Neural progenitor cell (in vitro differentiated cells): ENCODE results near the gene HBS1L.

Source experiments
- CTCF ChIP-seq: fragments of 200-600 bp; sonication (generic); IDR thresholded peaks from 2 replicates; pipeline ENCODE4 v1.5.1; 2017; ENCODE audit warnings: antibody characterized with exemption, mild to moderate bottlenecking
- EZH2 ChIP-seq: fragments of 200-600 bp; sonication (generic); IDR thresholded peaks from 2 replicates; pipeline ENCODE4 v1.6.1; 2017; ENCODE audit warnings: antibody characterized with exemption, mild to moderate bottlenecking, moderate library complexity

DNA sequence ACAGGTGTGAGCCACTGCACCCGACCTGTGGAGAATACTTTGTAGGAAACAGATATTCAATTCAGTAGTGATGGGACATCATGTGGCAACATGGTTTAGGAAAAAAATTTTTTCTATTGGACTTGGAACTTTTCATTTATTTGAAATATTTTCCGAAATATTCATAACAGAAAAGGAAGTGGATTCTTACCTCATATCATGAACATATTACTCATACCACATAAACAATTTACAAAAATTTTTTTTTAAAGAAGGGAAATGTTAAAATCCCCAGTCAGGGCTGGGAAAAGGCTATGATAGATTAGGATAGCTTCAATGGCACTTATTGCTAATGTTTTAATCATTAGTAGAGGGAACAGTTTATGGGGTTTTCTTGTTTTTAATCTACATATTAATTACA lies 97.9 kb downstream of the HBS1L start:
- no peak for TF ChIP-seq CTCF
- TF ChIP-seq EZH2: no peak
